ENCODE results near the gene BMP6.

- TF ChIP-seq CTCF (IDR thresholded peaks at IDR 0.05) (no peak), EZH2 (IDR thresholded peaks at IDR 0.05) (no peak)
These were observed 196.7 kb downstream of the BMP6 start for GRCh38 chr6:7922596-7922995.
